ENCODE results near the gene CIT.

The CIT gene

DNA sequence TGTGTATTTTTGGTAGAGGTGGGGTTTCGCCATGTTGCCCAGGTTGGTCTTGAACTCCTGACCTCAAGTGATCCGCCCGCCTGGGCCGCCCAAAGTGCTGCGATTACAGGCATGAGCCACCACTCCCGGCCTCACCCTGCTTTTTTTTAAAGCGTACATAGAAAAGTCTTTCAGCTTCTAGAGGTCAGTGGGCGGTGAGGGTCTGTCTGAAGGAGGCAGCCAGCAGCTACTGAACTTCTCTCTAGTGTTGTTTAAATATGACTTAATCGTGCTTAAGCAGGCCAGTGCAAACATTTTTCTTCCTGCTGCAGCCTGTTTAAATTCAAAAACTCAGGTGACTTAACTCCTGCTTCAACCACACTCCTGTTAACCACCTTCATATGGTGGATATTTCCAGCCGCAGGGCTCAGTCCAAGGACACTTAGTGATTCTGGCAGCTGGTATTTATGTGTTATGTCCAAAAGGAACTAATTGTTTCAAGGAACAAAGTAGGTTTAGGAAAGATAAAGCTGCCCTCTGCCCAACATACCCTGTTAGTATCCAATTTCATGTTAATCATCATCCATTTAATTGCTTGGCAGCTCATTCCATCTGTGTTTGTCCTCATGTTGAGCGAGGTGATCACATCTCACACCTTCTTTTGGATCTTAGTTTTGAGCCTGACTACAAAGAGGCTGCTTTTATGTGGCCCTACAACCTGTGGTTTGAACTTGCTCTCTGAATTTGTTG lies 207.2 kb downstream of the CIT start:
- H3K4me3 ChIP-seq (ENCODE audit: low read length) = no peak overlapping the region

DNA sequence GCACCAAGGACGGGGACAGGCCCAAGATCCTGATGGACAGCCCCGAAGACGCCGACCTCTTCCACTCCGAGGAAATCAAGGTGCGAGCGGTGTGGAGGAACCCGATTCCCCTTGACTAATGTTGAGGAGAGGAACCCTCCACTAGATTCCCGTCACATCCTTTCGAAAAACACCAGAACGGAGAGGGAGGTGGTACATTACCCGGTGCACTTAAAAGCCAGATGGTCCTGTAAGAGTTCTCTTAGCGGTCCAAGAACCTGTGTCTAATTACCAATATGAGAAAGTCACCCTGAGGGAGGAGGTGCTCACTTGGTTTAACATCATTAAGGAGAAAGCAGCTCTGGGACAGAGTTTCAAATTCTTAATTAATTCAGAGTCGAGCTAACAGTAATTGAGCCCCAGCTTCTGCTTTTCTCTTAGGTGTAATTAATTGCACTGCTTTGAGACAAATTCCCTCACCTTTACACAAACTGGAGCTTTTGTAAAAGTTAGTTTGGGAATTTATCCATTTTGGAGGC lies 208.7 kb downstream of the CIT start:
- H3K4me3 ChIP-seq (ENCODE audit: low read length) = peak overlapping the region; percentile 98
- no peak for DNase-seq (ENCODE audit: low read depth)
- TF ChIP-seq, protein P1, sequence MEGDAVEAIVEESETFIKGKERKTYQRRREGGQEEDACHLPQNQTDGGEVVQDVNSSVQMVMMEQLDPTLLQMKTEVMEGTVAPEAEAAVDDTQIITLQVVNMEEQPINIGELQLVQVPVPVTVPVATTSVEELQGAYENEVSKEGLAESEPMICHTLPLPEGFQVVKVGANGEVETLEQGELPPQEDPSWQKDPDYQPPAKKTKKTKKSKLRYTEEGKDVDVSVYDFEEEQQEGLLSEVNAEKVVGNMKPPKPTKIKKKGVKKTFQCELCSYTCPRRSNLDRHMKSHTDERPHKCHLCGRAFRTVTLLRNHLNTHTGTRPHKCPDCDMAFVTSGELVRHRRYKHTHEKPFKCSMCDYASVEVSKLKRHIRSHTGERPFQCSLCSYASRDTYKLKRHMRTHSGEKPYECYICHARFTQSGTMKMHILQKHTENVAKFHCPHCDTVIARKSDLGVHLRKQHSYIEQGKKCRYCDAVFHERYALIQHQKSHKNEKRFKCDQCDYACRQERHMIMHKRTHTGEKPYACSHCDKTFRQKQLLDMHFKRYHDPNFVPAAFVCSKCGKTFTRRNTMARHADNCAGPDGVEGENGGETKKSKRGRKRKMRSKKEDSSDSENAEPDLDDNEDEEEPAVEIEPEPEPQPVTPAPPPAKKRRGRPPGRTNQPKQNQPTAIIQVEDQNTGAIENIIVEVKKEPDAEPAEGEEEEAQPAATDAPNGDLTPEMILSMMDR (conservative IDR thresholded peaks at IDR 0.05; ENCODE audit: low read depth, low read length) = no peak

More for the DNA sequence above, 207.2 kb downstream of the CIT start:
- no peak for DNase-seq (ENCODE audit: low read depth)
- TF ChIP-seq, protein P1 (conservative IDR thresholded peaks at IDR 0.05; ENCODE audit: low read depth, low read length) = no peak

DNA sequence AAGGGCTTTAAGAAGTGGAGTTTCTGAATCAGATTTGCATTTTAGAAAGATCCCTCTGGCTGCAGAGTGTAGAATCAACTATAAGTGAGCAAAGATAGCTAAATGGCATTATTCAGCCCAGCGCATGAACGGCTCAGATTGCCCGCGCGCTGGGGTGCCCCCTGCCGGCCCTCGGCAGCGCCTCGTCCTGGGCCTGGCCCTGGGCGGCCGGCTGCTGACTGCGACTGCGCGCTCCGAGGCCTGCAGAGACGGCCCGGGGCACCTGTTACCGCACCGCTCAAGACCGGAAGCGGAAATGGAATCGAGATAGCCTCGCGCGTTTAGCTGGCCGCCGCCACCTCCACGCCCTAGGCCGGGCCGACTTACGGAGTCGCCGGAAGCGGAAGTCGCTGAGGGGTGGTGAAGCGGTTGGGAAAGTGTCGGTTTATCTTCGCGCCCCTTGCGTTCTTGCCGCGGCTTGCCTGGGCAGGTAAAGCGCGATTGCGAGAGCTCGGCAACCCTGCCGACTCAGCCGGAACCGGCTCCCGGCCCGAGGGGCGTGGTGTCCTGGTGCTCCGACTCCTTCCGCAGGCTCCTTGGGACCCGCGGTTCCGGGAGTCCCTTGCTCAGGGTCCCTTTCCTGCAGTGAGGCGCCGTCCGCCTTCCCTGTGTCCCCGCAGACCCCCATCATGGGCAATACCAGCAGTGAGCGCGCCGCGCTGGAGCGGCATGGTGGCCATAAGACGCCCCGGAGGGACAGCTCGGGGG lies 209.4 kb downstream of the CIT start, which contains the start of gene PRKAB1:
PRKAB1 (plus strand) TSS at position 557 of the 747 bp plus-strand sequence; CDS start at position 669, 112 bp downstream.
- TF ChIP-seq, protein P1 (conservative IDR thresholded peaks at IDR 0.05; ENCODE audit: low read depth, low read length) = peak; percentile 80
- DNase-seq (ENCODE audit: low read depth) = peak; percentile 90
- peak within 1 kb of the TSS; percentile 98 for H3K4me3 ChIP-seq (ENCODE audit: low read length)

DNA sequence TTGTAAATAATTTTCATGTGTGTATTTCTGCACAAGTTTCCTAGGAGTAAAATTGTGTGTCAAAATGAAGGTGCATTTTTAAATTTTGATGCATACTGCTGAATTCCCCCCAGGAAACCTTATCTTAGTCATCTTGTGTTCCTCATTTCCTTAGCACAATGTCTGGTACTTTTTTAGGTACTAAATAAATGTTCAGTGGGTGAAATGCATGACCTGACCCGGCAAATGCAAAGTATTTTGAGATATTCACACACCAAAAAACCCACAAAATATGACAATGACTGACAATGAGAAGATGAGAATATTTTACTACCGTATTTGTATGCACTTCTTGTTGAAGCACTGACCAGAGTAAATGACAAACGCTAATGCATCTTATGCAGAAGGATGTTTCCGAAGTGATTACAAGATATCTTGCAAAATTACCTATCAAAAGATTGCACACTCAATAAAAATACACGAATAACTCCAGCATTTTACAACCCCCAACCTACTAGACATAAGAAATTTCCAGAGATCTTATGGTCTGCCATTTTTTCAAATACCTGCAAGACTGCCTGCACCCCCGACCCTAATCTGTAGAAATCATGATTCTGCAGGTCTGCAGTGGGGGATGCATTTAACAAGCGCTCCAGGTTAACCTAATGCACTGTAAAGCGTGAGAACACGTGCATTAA lies 210.1 kb downstream of the CIT start:
- TF ChIP-seq, protein P1 (conservative IDR thresholded peaks at IDR 0.05; ENCODE audit: low read depth, low read length) = no peak
- peak overlapping the region; percentile 33 for H3K4me3 ChIP-seq (ENCODE audit: low read length)
- DNase-seq (ENCODE audit: low read depth) = no peak

DNA sequence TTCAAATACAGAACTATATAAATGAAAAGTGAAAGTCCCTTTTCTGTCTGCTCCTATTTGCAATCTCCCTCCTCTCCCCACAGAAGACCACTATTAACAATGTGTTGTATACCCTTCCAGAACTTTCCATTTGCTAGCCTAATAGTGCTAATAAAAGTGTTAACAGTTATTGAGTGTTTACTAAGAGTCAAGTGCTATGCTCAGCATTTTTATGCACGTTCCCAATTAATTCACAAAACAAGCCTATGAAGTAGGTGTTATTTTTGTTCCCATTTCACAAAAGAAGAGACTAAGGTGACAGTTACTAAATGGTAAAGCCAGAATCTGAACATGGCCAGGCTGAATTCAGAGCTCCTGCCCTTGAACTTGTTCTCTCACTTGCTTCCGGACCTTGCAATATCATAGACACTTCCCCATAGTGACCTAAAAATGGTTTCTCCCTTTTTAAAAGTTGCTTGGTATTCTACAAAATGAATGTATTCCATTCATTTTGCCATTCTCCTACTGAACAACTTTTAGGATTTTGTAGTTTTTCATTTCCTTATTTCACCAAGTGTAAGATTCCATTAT lies 210.8 kb downstream of the CIT start:
- DNase-seq (ENCODE audit: low read depth) = no peak
- no peak overlapping the region for H3K4me3 ChIP-seq (ENCODE audit: low read length)
- TF ChIP-seq, protein P1 (conservative IDR thresholded peaks at IDR 0.05; ENCODE audit: low read depth, low read length) = no peak

GRCh38 chr12:119665164-119665929 lies 211.8 kb downstream of the CIT start:
- TF ChIP-seq, protein P1 (conservative IDR thresholded peaks at IDR 0.05; ENCODE audit: low read depth, low read length) = no peak
- H3K4me3 ChIP-seq (ENCODE audit: low read length) = no peak overlapping the region
- DNase-seq (ENCODE audit: low read depth) = no peak
